WTC11 (cell line): ENCODE results near the gene CRYGN. TPM values are rescaled to one million over a fixed set of nuclear protein-coding genes. Genes with fewer than 3 reads are reported as not detected.

ENCODE experiments used
- AR ChIP-seq: fragments of 250-450 bp; sonication (Bioruptor Pico); IDR thresholded peaks from 2 replicates; pipeline ENCODE4 v1.9.0; 2021; ENCODE audit warnings: mild to moderate bottlenecking
- CBFB ChIP-seq: sonication (generic); formaldehyde crosslinking; IDR thresholded peaks from 2 replicates; pipeline ENCODE4 v1.8.1; 2022; ENCODE audit warnings: mild to moderate bottlenecking, low read depth, missing genetic modification reagents
- FOXP1 ChIP-seq: sonication (generic); formaldehyde crosslinking; IDR thresholded peaks from 2 replicates; pipeline ENCODE4 v1.8.0; 2022; ENCODE audit warnings: missing genetic modification reagents, mild to moderate bottlenecking, moderate library complexity, borderline replicate concordance
- HMGXB4 ChIP-seq: sonication (generic); formaldehyde crosslinking; IDR thresholded peaks from 2 replicates; pipeline ENCODE4 v1.8.1; 2023; ENCODE audit warnings: mild to moderate bottlenecking, moderate library complexity, missing genetic modification reagents
- IRF2 ChIP-seq: sonication (generic); formaldehyde crosslinking; IDR thresholded peaks from 2 replicates; pipeline ENCODE4 v1.8.0; 2022; ENCODE audit warnings: low read depth, missing genetic modification reagents, borderline replicate concordance
- OVOL2 ChIP-seq: fragments of 250-450 bp; sonication (Bioruptor Pico); IDR thresholded peaks from 2 replicates; pipeline ENCODE4 v1.9.0; 2021; ENCODE audit warnings: mild to moderate bottlenecking, borderline replicate concordance
- RELA ChIP-seq: sonication (generic); formaldehyde crosslinking; IDR thresholded peaks from 2 replicates; pipeline ENCODE4 v1.8.1; 2022; ENCODE audit warnings: missing genetic modification reagents, mild to moderate bottlenecking, borderline replicate concordance
- SP1 ChIP-seq: sonication (generic); formaldehyde crosslinking; conservative IDR thresholded peaks from 2 replicates; pipeline ENCODE4 v1.8.1; 2022; ENCODE audit warnings: missing genetic modification reagents
- total RNA-seq: library from RNA; stranded (reverse); gene quantifications from 3 replicates; pipeline ENCODE4 v1.2.3, GENCODE V29; 2021
- TF ChIP-seq, protein P1 (sequence below): fragments of 250-450 bp; sonication (Bioruptor Pico); IDR thresholded peaks from 2 replicates; pipeline ENCODE4 v1.9.0; 2021; ENCODE audit warnings: mild to moderate bottlenecking, borderline replicate concordance
- TF ChIP-seq, protein P2 (sequence below): sonication (generic); formaldehyde crosslinking; IDR thresholded peaks from 2 replicates; pipeline ENCODE4 v1.8.0; 2022; ENCODE audit warnings: mild to moderate bottlenecking, missing genetic modification reagents
- TF ChIP-seq, protein P3 (sequence below): fragments of 250-450 bp; sonication (Bioruptor Pico); conservative IDR thresholded peaks from 2 replicates; pipeline ENCODE4 v1.9.0; 2021; ENCODE audit warnings: mild to moderate bottlenecking
- TF ChIP-seq, protein P4 (sequence below): sonication (generic); formaldehyde crosslinking; IDR thresholded peaks from 2 replicates; pipeline ENCODE4 v1.8.1; 2023; ENCODE audit warnings: mild to moderate bottlenecking, missing genetic modification reagents

CRYGN gene
- total RNA-seq, 1 experiment from 2014 or later = 1.5 TPM

GRCh38 chr7:151384352-151384697 is 55.6 kb downstream of the CRYGN start (continued):
- TF ChIP-seq, protein P1, sequence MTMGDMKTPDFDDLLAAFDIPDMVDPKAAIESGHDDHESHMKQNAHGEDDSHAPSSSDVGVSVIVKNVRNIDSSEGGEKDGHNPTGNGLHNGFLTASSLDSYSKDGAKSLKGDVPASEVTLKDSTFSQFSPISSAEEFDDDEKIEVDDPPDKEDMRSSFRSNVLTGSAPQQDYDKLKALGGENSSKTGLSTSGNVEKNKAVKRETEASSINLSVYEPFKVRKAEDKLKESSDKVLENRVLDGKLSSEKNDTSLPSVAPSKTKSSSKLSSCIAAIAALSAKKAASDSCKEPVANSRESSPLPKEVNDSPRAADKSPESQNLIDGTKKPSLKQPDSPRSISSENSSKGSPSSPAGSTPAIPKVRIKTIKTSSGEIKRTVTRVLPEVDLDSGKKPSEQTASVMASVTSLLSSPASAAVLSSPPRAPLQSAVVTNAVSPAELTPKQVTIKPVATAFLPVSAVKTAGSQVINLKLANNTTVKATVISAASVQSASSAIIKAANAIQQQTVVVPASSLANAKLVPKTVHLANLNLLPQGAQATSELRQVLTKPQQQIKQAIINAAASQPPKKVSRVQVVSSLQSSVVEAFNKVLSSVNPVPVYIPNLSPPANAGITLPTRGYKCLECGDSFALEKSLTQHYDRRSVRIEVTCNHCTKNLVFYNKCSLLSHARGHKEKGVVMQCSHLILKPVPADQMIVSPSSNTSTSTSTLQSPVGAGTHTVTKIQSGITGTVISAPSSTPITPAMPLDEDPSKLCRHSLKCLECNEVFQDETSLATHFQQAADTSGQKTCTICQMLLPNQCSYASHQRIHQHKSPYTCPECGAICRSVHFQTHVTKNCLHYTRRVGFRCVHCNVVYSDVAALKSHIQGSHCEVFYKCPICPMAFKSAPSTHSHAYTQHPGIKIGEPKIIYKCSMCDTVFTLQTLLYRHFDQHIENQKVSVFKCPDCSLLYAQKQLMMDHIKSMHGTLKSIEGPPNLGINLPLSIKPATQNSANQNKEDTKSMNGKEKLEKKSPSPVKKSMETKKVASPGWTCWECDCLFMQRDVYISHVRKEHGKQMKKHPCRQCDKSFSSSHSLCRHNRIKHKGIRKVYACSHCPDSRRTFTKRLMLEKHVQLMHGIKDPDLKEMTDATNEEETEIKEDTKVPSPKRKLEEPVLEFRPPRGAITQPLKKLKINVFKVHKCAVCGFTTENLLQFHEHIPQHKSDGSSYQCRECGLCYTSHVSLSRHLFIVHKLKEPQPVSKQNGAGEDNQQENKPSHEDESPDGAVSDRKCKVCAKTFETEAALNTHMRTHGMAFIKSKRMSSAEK (CRISPR knock-in tag) = no peak
- TF ChIP-seq, protein P2, sequence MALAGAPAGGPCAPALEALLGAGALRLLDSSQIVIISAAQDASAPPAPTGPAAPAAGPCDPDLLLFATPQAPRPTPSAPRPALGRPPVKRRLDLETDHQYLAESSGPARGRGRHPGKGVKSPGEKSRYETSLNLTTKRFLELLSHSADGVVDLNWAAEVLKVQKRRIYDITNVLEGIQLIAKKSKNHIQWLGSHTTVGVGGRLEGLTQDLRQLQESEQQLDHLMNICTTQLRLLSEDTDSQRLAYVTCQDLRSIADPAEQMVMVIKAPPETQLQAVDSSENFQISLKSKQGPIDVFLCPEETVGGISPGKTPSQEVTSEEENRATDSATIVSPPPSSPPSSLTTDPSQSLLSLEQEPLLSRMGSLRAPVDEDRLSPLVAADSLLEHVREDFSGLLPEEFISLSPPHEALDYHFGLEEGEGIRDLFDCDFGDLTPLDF = no peak
- TF ChIP-seq RELA (CRISPR knock-in tag) = no peak
- TF ChIP-seq SP1 (CRISPR knock-in tag) = no peak
- no peak for TF ChIP-seq OVOL2
- TF ChIP-seq HMGXB4 (CRISPR knock-in tag) = no peak
- TF ChIP-seq, protein P3, sequence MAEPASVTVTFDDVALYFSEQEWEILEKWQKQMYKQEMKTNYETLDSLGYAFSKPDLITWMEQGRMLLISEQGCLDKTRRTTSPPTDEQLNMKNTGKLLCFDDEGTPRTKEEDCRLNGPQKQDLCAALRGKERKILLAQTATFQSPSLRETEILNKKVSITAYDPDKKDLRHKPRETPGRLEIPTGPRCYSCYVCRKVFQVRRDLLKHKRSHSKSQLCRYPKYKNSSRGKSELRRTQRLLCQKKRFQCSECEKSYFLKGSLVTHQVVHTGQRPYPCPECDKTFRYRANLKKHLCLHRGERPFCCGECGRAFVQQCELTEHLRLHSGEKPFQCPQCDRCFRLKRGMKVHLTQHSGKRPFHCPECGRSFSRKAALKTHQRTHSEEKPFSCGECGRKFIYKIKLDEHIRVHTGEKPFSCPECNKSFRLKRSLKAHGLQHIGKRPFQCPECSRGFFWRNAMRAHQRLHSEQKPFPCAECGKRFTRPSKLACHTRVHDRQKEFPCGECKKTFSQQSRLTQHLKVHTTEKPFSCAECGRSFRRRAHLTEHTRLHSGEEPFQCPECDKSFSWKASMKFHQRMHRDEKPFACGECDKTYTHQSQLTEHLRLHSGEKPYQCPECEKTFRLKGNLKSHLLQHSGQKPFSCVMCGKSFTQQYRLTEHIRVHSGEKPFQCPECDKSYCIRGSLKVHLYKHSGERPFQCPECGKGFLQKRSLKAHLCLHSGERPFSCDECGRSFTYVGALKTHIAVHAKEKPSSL = no peak
- TF ChIP-seq CBFB = no peak
- TF ChIP-seq FOXP1 (CRISPR knock-in tag) = no peak
- no peak for TF ChIP-seq IRF2 (CRISPR knock-in tag)
- TF ChIP-seq AR (CRISPR knock-in tag) = no peak
- TF ChIP-seq, protein P4, sequence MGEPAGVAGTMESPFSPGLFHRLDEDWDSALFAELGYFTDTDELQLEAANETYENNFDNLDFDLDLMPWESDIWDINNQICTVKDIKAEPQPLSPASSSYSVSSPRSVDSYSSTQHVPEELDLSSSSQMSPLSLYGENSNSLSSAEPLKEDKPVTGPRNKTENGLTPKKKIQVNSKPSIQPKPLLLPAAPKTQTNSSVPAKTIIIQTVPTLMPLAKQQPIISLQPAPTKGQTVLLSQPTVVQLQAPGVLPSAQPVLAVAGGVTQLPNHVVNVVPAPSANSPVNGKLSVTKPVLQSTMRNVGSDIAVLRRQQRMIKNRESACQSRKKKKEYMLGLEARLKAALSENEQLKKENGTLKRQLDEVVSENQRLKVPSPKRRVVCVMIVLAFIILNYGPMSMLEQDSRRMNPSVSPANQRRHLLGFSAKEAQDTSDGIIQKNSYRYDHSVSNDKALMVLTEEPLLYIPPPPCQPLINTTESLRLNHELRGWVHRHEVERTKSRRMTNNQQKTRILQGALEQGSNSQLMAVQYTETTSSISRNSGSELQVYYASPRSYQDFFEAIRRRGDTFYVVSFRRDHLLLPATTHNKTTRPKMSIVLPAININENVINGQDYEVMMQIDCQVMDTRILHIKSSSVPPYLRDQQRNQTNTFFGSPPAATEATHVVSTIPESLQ = no peak
